Activated naive CD4-positive, alpha-beta T cell treated with anti-CD3 and anti-CD28 coated beads, Interleukin-2, amount 10 ng/mL, durations not matched to agents 7 days and 5 days (primary cell): ENCODE data around the gene ADCY1.

ENCODE experiments used
- CTCF ChIA-PET: fragments of 350-600 bp; sonication (Branson Sonifier 250); formaldehyde crosslinking; loops from one replicate; lab custom pipeline; 2021; ENCODE audit warnings: antibody characterized with exemption; lab: Charles Lee
- DNase-seq: peaks from one replicate; pipeline ENCODE4 v3.0.0-alpha.2; 2020
- H3K27ac Mint-ChIP-seq: one replicate; pipeline ENCODE4 v1.8.0; 2021; ENCODE audit warnings: mild to moderate bottlenecking, moderate library complexity, mixed read lengths
- H3K27me3 Mint-ChIP-seq: one replicate; pipeline ENCODE4 v1.8.0; 2021; ENCODE audit warnings: mild to moderate bottlenecking, mixed read lengths
- H3K36me3 Mint-ChIP-seq: one replicate; pipeline ENCODE4 v1.8.0; 2021; ENCODE audit warnings: mixed read lengths
- H3K4me1 Mint-ChIP-seq: one replicate; pipeline ENCODE4 v1.8.0; 2021; ENCODE audit warnings: mixed read lengths
- H3K4me3 Mint-ChIP-seq: one replicate; pipeline ENCODE4 v1.8.0; 2021; ENCODE audit warnings: mild to moderate bottlenecking, moderate library complexity, mixed read lengths
- H3K9me3 Mint-ChIP-seq: one replicate; pipeline ENCODE4 v1.8.0; 2021; ENCODE audit warnings: mixed read lengths

Gene ADCY1

DNA sequence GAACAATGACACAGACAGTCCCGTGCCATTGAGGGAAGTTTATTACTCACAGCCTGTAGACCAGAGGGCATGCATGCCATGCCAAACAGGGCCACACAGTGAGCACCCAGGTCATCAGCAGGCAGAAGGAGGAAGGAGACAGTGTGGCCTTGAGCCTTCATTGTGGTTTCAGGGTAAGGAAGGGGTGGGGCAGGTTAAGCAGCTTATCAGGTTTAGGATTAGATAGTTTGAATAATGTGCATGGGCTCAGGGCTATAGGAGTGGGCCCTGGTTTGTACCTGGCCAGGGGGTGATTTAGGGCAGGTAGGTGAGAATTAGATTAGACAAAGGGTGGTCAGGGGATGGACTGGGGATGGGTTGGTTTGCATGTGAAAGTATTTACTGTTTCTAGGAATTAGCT, 67.9 kb downstream of the ADCY1 start:
- CTCF ChIA-PET: no interaction called here
- no peaks in the 10 kb centered on the region for H3K36me3 Mint-ChIP-seq
- no peak for DNase-seq
- H3K4me1 Mint-ChIP-seq: no peaks in the 10 kb centered on the region
- H3K27ac Mint-ChIP-seq: no peak overlapping the region
- no peaks in the 10 kb centered on the region for H3K27me3 Mint-ChIP-seq
- H3K4me3 Mint-ChIP-seq: no peak overlapping the region
- no peaks in the 10 kb centered on the region for H3K9me3 Mint-ChIP-seq

DNA sequence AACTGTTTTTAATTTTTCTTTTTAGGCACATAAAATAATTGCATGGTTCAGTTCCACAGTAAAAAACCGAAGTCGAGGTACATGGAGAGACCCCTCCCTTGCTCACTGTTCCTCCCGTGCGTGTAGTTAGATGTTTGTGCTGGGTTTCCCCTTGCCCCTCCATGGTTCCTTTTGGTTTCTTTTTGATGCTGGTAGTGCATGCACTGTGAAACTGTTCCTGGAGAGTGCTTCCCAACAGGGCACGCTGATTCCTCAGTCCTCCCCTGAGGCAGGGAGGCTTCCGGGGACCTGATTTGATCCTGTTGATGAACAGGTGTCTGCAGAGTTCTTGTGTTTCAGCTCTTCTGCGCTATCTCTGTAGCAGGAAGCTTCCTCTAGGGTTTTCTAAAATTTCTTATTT, 69.5 kb downstream of the ADCY1 start:
- Mint-ChIP-seq H3K4me3 (no peak overlapping the region), H3K4me1 (no peaks in the 10 kb centered on the region), H3K27me3 (no peaks in the 10 kb centered on the region), H3K9me3 (no peaks in the 10 kb centered on the region), H3K27ac (no peak overlapping the region), H3K36me3 (no peaks in the 10 kb centered on the region)
- CTCF ChIA-PET: no interaction called here
- DNase-seq: no peak

DNA sequence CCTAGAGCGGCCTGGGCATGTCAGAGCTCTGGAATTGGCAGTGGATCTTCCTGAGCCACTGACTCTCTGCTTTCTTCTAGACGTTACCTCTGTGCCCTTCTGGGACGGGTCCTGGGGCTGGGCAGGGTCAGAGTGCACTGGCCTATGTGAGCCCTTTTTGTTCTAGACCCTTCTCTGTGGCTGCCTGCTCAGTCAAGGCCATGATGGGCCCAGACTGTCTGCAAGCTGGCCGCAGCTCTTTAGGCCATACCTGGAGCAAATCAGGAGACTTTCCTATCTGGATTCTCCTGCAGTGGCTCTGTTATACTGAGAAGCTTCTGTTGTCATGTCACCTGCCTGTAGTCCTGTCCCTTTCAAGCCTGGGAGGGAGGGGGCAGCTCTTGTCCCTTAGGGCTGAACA, 70.1 kb downstream of the ADCY1 start:
- no peak for DNase-seq
- no peaks in the 10 kb centered on the region for H3K9me3 Mint-ChIP-seq
- no peaks in the 10 kb centered on the region for H3K36me3 Mint-ChIP-seq
- H3K4me3 Mint-ChIP-seq: no peak overlapping the region
- H3K27me3 Mint-ChIP-seq: no peaks in the 10 kb centered on the region
- no peak overlapping the region for H3K27ac Mint-ChIP-seq
- H3K4me1 Mint-ChIP-seq: no peaks in the 10 kb centered on the region
- CTCF ChIA-PET: interaction anchor here (0.8 kb wide), 1 partner anchor 19 kb away, joined by 3 read pairs; no protein-coding TSS in a partner anchor

DNA sequence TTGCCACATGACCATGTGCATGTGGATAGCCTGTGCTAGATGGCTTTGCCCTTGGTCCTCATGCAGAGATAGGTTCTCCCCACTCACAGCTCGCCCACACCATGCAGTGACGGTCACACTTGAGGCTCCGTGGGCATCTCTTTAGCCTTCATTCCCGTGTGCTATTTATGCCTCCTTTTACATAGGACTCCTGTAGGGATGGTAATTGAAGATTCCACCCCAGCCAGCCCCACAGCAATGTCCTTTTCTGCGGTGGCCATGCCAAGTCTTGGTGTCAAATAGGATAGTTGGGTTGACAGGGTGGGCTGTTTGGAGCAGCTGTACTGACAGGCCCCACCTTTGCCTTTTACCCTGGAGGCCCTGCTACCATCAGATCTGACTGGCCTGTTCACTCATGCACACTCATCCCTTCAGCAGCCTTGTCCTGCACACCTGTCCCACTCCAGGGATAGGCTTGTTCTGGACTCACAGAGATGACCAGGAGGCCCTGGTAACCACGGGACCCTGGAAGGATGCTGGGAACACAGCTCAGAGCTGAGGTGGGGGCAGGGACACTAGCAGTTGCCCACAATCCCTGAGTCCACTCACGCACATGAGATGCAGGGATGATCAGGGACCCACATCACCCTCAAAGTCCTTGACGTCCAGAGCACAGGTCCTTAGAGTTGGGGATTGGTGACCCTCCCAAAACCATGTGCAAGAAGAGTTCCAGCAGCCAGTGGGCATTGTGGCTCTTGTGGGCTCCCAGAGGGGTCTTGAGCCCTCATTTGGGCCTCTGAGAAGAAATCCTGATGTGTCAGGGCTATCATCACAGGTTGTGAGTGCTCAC, 71.2 kb downstream of the ADCY1 start:
- Mint-ChIP-seq H3K9me3 (no peaks in the 10 kb centered on the region), H3K4me3 (no peak overlapping the region), H3K36me3 (no peaks in the 10 kb centered on the region), H3K4me1 (no peaks in the 10 kb centered on the region), H3K27me3 (no peaks in the 10 kb centered on the region), H3K27ac (no peak overlapping the region)
- DNase-seq: no peak
- CTCF ChIA-PET: no interaction called here

DNA sequence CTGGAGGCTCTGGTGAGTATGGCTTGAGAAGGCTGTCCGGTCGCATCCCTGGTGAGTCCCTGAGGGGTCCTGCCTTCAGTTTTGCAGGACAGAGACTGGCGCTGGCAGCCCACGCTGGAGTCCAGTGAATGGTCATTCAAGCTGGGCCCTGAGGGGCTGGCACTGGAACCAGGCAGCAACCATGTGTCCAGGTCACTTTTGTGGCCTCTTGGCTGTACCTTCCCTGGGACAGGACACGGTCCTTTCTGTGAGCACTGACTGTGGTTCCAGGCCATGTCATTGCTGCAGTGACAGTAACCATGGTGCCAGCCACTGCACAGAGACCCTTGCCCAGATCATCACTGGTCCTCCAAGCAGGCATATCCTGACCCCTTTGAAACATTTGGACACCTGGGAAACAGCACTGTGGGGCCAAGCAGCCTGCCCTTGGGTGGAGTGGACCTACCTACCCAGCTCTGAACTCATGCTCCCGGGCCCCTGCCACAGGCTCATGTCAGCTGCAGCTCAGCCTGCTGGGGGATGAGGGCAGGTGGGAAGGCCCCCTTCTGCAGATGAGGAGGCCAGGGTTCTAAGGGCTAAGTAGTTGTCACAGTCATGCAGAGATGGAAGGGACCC, 72.1 kb downstream of the ADCY1 start:
- Mint-ChIP-seq H3K9me3 (no peaks in the 10 kb centered on the region), H3K27ac (no peak overlapping the region), H3K4me1 (no peaks in the 10 kb centered on the region), H3K27me3 (no peaks in the 10 kb centered on the region), H3K4me3 (no peak overlapping the region), H3K36me3 (no peaks in the 10 kb centered on the region)
- DNase-seq: no peak
- CTCF ChIA-PET: no interaction called here

DNA sequence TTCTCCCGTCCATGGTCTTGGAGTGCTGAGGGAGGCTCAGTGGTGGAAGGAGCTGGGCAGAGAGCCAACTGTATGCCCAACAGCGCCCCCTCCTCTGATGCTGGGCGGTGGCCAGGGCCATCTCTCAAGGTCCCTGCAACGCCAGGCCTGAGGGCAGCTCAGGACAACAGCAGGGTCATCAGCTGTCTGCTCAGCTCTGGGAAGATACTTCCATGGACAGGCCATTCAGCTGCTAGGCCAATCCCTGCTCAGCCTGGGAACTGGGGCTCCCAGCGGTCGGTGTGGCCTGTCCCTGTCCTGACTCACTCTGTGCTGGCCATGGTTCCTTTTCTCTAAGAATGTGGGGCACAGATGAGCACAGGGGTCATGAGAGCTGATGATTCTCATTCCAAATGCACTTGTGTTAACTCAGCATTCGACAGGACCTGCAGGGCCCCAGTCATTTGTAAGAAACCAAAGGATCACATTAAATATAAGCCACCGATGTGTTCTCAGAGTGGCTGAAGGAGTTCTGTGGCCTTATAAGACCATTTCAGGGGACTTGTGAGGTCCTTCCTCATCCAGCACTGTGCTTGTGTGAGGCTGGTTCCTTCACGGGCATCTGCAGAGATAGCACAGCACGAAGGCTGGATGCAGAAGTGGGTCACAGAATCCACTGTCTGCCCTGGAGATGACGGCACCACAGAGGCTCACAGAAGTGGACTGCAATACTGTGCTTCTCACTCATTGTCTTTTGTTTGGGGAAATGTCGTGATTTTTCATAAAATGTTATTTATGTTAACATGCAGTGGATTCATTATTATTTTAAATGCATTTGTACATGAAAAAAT, 73.0 kb downstream of the ADCY1 start:
- Mint-ChIP-seq H3K27me3 (no peaks in the 10 kb centered on the region), H3K27ac (no peak overlapping the region), H3K4me1 (no peaks in the 10 kb centered on the region), H3K4me3 (no peak overlapping the region), H3K36me3 (no peaks in the 10 kb centered on the region), H3K9me3 (no peaks in the 10 kb centered on the region)
- no peak for DNase-seq
- CTCF ChIA-PET: no interaction called here

DNA sequence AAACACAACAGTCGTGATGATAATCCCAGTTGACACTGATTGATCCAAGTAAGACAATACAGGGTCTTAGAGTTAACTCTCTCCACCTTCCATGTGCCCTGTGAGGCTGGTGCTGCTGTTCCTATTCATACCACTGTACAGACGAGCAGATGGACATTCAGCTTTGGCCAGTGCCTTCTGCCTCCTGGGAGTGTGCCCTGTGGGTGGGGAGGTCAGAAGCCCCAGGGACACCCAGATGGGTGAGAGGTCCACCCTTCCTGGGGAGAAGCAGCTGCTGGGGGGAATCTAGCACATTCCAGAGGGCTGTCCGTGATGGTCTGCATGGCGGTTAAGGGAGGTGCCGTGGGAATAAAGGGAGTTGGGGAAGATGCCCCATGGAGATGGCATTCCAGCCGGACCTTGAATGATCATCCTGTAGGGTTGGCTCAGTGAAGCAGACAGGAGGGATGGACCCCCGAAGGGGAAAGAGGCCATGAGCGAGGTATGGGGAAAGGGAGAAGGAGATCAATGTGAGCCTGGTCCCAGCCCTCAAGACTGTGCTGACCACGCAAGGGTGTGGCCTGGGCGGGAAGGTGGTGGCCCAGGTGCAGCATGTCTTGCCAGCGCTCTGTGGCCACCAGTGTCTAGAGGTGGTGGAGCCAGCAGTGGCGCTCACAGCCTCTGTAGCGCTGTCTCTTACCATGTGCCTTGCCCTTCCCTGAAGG, 74.0 kb downstream of the ADCY1 start:
- CTCF ChIA-PET: no interaction called here
- H3K36me3 Mint-ChIP-seq: no peaks in the 10 kb centered on the region

DNA sequence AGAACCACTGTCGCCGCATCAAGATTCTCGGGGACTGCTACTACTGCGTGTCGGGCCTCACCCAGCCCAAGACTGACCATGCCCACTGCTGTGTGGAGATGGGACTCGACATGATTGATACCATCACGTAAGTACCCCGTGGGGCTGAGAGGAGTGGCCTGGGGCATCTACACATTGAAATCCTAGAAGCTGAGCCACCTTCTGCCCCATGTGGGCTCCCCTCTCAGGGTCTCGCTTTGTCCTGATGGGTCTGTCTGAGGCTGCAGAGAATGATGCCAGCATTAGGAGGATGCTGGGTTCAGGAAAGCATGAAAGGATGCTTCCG, 74.5 kb downstream of the ADCY1 start:
- no peak for DNase-seq
- Mint-ChIP-seq H3K9me3 (no peaks in the 10 kb centered on the region), H3K27me3 (no peaks in the 10 kb centered on the region), H3K4me1 (no peaks in the 10 kb centered on the region), H3K36me3 (no peaks in the 10 kb centered on the region), H3K4me3 (no peak overlapping the region), H3K27ac (no peak overlapping the region)
- CTCF ChIA-PET: no interaction called here

More for the DNA sequence above, 74.0 kb downstream of the ADCY1 start:
- Mint-ChIP-seq H3K27ac (no peak overlapping the region), H3K9me3 (no peaks in the 10 kb centered on the region), H3K27me3 (no peaks in the 10 kb centered on the region), H3K4me3 (no peak overlapping the region), H3K4me1 (no peaks in the 10 kb centered on the region)
- no peak for DNase-seq

DNA sequence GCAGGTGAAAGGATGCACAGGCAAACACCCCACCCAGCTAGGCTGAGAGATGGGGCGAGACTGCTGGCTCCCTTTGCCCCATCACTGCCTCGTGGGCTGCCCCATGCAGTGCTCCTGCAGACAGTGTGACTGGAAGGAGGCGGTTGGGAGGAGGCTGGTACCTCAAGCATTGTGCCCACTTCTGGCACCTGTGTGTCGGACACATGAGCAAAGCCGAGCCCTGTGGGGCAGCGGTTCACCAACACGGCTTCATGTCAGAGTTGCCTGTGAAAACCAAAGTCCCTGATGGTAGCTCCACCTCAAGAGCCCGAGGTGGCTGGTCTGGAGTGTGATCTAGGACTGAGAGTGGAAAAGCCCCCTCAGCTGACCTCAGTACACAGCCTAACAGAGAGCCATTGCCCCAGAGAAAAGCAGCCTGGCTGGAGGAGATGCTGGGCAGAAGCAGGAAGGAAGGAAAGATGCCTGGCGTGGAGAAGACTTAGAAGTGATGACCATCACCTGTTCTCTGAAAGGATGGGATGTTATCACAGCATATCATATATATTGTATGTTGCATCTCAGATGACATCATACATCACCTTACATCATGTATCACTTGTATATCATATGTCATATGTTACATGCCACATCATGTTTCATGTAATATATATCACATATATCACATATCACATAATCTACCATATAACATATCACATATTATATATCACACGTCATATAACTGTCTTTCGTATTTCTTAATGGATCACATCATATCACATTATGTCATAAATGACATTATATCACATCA, 75.6 kb downstream of the ADCY1 start:
- Mint-ChIP-seq H3K9me3 (no peaks in the 10 kb centered on the region), H3K4me1 (no peaks in the 10 kb centered on the region), H3K27ac (no peak overlapping the region), H3K36me3 (no peaks in the 10 kb centered on the region), H3K27me3 (no peaks in the 10 kb centered on the region), H3K4me3 (no peak overlapping the region)
- no peak for DNase-seq
- CTCF ChIA-PET: no interaction called here

DNA sequence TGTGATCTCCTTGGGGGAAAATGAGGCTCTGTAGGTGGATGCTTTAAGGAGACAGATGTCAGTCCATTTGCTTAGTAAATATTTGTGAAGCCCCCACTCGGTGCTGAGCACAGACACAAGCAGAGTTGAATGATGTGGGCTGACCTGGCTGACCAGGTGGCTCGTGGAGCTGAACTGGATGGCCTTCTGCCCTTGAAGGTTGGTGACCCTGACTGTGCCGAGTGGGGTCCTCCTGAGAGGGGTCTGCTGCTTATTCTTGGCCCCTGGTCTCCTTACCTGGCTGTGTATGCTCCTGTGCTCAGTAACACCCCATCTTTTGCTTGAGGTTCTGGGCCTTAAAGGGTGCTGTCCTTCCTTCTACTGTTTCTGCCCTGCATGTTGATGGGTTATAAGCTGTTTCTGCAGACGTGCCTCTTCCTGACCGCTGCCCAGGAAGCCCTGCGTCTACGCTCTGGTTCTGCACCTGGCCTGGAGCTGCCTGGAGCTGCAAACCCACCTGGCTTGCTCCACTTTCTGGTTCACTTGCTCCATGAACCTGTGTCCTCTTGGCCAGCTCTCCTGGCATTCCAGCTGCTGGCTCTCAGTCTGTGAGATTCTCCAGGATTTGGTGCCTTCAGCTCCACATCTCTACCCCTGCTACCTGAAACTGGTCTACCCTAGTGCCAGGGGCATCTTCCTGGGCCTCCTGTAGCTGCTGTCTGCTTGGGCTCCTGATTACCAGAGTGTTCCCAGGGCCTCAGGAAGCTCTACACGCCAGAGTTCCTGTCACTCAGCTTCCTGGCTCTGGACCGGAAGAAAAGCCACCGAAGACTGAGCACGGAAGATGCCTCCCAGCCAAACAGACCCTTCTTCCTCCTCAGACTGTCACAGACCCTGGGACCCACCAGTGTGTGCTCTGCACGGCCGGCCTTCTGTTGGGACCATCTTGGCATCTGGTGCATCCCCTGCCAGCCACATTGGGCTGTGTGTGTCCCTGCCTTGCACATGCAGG, 76.5 kb downstream of the ADCY1 start:
- Mint-ChIP-seq H3K4me3 (no peak overlapping the region), H3K9me3 (no peaks in the 10 kb centered on the region), H3K36me3 (no peaks in the 10 kb centered on the region), H3K4me1 (no peaks in the 10 kb centered on the region), H3K27me3 (no peaks in the 10 kb centered on the region), H3K27ac (no peak overlapping the region)
- CTCF ChIA-PET: no interaction called here
- no peak for DNase-seq

DNA sequence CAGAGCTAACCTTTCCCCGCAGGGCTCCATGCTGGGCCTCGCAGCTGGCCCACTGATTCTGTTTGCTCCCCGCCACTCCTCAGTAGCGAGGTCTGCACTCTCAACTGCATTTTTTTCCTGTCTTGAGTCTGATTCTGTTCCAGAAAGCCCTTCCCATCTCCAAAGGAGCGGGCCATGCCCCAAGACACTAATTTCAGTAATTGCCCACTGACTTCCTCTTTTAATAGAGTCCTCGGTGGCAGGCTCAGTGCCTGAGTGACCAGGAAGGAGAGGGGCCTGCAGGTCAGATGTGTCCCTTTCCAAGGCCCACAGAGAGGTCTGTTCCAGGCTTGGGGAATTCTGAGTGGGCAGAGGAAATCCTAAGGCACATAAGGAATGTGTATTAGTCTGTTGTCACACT, 77.4 kb downstream of the ADCY1 start:
- H3K27ac Mint-ChIP-seq: no peak overlapping the region
- no peaks in the 10 kb centered on the region for H3K36me3 Mint-ChIP-seq
- DNase-seq: no peak
- no peak overlapping the region for H3K4me3 Mint-ChIP-seq
- no peaks in the 10 kb centered on the region for H3K27me3 Mint-ChIP-seq
- CTCF ChIA-PET: no interaction called here
- H3K4me1 Mint-ChIP-seq: no peaks in the 10 kb centered on the region
- no peaks in the 10 kb centered on the region for H3K9me3 Mint-ChIP-seq

DNA sequence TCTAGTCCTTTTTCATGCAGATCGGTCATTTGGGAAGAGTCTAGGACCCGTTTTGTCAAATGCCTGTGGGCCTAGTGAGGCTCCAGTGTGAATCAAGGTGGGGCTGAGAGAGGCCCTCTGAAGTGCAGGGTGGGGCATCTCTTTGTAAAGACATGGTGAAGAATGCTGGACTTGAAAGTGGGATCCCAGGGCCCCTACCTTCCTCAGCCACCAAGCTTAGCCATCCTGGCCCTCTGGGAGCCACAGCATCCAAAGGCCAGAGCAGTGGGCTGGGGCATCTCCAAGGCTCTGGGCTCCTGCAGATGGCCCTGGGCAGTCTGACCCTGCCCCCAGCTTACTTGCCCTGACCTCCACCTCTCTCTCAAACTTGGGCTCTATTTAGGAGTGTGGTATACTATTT, 78.5 kb downstream of the ADCY1 start:
- H3K4me1 Mint-ChIP-seq: no peaks in the 10 kb centered on the region
- DNase-seq: no peak
- H3K27ac Mint-ChIP-seq: no peak overlapping the region
- H3K9me3 Mint-ChIP-seq: no peaks in the 10 kb centered on the region
- H3K36me3 Mint-ChIP-seq: no peaks in the 10 kb centered on the region
- no peak overlapping the region for H3K4me3 Mint-ChIP-seq
- CTCF ChIA-PET: no interaction called here
- H3K27me3 Mint-ChIP-seq: no peaks in the 10 kb centered on the region
